NCI-H187 treated with DMSO at 0.1 percent for 48 hours (cell line): ENCODE results near the gene KANSL1.

Source experiments
- DNase-seq: peaks from one replicate; lab custom pipeline; 2025; lab: John Stamatoyannopoulos, UW

KANSL1 gene

DNA sequence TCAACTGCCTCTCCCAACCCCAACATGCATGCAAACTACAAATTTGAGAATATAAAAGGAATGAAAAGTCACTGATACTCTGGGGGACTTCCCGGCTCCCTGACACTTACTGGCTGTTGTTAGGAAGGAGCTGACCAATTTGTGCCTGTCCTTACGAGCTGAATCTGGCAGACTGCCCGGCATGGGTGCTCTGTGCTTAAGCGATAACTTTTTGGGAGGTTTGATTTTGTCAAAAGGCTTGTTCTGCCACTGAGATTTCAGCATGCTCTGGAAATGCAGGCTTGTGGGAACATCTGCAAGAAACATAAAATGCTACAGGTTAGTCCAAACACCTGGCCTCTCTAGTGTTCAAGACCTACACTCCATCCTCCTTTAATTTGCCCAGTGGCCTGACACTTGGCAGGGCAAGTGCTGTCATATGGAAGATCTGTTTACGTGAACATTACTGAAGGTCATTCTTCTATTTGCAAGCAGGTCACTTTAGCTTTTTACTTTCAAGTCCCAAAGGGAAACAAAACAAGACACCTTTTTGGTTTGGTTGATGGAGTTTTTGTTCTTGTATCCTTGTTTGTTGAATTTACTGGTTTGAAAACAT is 153.5 kb downstream of the KANSL1 start:
- no peak for DNase-seq

- DNase-seq, result no peak
These were observed 154.3 kb downstream of the KANSL1 start for GRCh38 chr17:46038937-46039336.

DNA sequence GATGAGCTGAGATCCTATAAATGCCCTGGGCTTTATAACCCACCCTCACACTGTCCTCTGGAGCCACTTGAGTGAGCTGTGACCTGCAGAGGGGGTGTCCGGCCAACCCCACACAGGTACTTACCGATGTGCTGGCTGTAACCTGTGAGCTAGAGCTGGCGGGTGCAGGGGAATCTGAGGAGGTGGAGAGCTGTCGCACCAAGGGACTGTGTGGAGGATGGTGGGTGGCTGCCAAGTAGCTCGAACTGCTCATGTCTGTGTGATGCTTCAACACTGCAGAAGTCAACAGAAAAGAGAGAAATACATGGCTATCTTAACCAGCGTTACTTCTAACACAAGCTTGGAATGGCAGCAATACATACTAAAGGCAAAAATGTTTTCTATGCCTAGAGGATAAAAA is 154.8 kb downstream of the KANSL1 start:
- no peak for DNase-seq

DNA sequence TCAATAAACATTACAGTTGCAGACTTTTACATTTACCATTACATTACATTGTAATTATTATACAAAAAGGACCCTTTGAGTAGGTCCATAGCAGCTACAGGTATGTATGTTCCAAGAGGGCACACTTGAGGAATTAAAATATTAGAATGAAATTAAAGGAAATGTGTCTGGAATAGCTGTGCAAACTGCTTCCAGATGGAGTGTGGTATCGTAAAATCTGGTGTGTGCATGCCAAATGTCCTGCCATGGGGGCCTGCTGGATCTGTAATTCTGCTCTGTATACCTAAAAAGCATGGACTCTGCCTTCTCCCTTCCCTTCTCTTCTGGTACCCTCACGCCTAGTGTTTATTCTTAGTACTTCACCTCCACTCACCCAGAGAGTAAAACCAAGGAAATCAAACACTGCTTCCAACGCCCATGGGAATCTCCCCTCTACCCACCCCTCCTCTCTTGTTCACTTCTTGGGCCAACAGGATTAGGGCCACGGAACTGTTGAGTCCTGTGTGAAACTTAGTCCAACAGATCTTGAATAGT is 155.4 kb downstream of the KANSL1 start:
- no peak for DNase-seq

- no peak for DNase-seq
These were observed 156.7 kb downstream of the KANSL1 start for GRCh38 chr17:46036491-46036890.

DNA sequence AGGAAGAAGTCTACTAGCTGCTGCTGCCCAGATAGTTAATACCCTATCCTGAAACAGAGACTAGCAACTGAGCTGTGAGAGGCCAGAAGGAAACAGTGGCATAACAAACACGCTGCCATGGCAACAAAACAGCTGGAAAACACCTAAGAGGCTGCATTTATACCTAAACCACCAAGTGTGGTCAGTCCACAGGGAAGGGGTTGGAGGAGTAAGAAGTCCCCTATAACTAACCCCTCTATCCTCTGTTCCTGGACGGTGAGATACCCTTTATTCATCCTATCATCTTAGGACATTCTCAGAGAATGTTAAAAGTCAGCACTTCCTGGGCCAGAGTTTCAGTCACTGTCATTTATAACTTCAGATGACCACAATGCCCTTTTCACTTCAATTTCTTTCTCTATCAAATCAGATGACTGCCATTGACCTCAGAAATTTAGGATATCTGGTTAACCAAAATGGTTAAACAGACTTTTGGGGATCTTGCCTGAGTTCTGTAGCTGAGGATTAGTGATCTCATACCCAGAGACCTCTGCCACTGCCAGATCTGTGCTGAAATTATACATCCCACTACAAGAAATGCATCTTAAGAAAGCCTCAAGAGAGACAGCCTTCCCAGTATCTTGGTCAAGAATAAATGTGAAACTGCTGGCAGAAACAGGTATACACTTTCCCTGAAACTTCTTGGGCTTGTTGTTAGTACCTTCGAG is 158.0 kb downstream of the KANSL1 start:
- no peak for DNase-seq

GRCh38 chr17:46033392-46033791 is 159.8 kb downstream of the KANSL1 start:
- no peak for DNase-seq

- no peak for DNase-seq
These were observed 160.3 kb downstream of the KANSL1 start for GRCh38 chr17:46032909-46033308.

DNA sequence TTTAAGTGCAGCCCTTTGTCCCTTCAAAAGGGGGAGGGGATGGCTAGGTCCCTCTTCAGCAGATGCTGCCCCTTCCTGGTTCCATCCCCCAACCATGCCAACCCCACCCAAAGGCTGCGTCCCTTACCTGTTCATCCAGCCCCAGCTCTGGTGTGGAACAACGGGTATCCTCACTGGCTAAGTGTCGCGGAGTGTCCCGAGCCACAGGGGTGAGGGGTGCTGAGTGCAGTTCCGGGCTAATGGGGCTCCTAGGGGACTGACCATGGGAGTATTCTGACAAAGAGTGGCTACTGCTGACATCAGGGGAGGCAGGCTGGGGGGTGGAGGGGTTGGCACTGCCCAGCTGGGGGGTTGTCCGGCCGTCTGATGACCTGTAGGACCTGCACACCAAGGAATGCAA is 161.3 kb downstream of the KANSL1 start:
- DNase-seq, result no peak

DNA sequence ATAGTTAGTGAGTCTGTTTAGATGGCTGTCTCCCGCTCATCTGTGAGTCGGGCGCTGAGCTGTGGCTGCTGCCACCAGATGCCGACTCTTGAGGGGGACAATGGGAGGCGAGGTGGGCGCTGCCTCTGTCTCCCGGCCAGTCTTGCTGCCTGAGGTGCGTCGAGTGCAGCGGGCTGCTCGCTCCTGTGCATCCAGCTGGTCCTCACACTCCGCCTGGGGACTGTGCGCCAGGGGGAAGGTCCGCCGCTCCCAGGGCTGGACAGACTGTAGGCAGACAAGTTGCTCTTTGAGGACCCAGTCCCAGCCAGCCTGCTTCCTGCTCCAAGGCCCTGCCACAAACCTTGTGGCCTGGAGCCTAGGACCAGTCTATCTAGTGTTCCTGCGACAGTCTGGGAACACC is 161.8 kb downstream of the KANSL1 start:
- DNase-seq, result no peak

- no peak for DNase-seq
These were observed 162.5 kb downstream of the KANSL1 start for GRCh38 chr17:46030752-46031151.

DNA sequence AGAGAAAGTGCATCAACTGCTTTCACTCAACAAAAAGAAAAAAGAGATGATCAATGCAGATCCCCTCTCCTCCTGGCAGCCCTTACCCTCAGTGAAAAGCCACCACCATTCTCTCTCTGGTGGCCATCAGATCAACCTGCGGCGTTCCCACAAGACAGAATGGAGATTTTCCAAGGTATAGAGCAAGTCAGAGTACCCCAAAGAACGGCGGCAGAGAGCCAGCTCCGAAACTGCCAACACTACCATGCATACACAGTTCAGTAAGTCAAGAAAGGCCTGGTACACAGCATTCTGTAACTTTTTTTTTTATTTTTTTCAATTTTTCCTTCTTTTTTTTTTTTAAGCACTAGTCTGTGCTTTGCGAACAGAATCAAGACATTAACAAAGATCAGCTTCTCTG is 163.6 kb downstream of the KANSL1 start:
- no peak for DNase-seq

GRCh38 chr17:46028981-46029565 is 164.2 kb downstream of the KANSL1 start:
- DNase-seq, result no peak

- DNase-seq, result no peak
These were observed 164.9 kb downstream of the KANSL1 start for GRCh38 chr17:46028374-46028773.

DNA sequence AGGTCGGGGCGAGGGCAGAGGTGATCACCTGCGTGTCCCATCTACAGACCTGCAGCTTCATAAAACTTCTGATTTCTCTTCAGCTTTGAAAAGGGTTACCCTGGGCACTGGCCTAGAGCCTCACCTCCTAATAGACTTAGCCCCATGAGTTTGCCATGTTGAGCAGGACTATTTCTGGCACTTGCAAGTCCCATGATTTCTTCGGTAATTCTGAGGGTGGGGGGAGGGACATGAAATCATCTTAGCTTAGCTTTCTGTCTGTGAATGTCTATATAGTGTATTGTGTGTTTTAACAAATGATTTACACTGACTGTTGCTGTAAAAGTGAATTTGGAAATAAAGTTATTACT is 165.3 kb downstream of the KANSL1 start:
- DNase-seq, result no peak

GRCh38 chr17:46027048-46027975 is 165.9 kb downstream of the KANSL1 start:
- DNase-seq, result no peak

DNA sequence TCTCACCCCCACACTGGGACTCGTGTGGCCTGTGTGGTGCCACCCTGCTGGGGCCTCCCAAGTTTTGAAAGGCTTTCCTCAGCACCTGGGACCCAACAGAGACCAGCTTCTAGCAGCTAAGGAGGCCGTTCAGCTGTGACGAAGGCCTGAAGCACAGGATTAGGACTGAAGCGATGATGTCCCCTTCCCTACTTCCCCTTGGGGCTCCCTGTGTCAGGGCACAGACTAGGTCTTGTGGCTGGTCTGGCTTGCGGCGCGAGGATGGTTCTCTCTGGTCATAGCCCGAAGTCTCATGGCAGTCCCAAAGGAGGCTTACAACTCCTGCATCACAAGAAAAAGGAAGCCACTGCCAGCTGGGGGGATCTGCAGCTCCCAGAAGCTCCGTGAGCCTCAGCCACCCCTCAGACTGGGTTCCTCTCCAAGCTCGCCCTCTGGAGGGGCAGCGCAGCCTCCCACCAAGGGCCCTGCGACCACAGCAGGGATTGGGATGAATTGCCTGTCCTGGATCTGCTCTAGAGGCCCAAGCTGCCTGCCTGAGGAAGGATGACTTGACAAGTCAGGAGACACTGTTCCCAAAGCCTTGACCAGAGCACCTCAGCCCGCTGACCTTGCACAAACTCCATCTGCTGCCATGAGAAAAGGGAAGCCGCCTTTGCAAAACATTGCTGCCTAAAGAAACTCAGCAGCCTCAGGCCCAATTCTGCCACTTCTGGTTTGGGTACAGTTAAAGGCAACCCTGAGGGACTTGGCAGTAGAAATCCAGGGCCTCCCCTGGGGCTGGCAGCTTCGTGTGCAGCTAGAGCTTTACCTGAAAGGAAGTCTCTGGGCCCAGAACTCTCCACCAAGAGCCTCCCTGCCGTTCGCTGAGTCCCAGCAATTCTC is 166.8 kb downstream of the KANSL1 start:
- DNase-seq, result no peak

GRCh38 chr17:46025510-46026165 is 167.6 kb downstream of the KANSL1 start:
- DNase-seq, result no peak

GRCh38 chr17:46025060-46025459 is 168.2 kb downstream of the KANSL1 start:
- no peak for DNase-seq

DNA sequence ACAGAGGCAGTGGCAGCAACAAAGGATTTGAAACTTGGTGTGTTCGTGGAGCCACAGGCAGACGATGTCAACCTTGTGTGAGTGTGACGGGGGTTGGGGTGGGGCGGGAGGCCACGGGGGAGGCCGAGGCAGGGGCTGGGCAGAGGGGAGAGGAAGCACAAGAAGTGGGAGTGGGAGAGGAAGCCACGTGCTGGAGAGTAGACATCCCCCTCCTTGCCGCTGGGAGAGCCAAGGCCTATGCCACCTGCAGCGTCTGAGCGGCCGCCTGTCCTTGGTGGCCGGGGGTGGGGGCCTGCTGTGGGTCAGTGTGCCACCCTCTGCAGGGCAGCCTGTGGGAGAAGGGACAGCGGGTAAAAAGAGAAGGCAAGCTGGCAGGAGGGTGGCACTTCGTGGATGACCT is 168.6 kb downstream of the KANSL1 start:
- no peak for DNase-seq
